Fibroblast of mammary gland (primary cell): ENCODE data around the gene CROCC2.
A peak's percentile ranks its signal among the peaks of the same experiment; 100 is the strongest.

Experiments
- DNase-seq: peaks from one replicate; pipeline ENCODE4 v3.0.0-alpha.2; 2010; ENCODE audit warnings: low read depth
- H3K4me3 ChIP-seq: 2 replicates; pipeline ENCODE4 v1.5.1; 2011; ENCODE audit warnings: low read depth, mild to moderate bottlenecking, low read length, moderate library complexity; ENCODE audit not compliant: control insufficient read depth
- CTCF ChIP-seq: conservative IDR thresholded peaks from 2 replicates; pipeline ENCODE4 v1.5.1; 2011; ENCODE audit warnings: low read depth, low read length, inconsistent platforms; ENCODE audit not compliant: control insufficient read depth, insufficient read depth

The CROCC2 gene

GRCh38 chr2:240946654-240947053, 40.5 kb downstream of the CROCC2 start:
- no peak for TF ChIP-seq CTCF
- peak; percentile 18 for DNase-seq

GRCh38 chr2:240947176-240947575, 41.0 kb downstream of the CROCC2 start:
- no peak overlapping the region for H3K4me3 ChIP-seq
- no peak for DNase-seq
- no peak for TF ChIP-seq CTCF

More at GRCh38 chr2:240946654-240947053, 40.5 kb downstream of the CROCC2 start:
- H3K4me3 ChIP-seq: no peak overlapping the region

- H3K4me3 ChIP-seq: no peak overlapping the region
- no peak for DNase-seq
- TF ChIP-seq CTCF: no peak
Measured at GRCh38 chr2:240947607-240948006, 41.5 kb downstream of the CROCC2 start.

DNA sequence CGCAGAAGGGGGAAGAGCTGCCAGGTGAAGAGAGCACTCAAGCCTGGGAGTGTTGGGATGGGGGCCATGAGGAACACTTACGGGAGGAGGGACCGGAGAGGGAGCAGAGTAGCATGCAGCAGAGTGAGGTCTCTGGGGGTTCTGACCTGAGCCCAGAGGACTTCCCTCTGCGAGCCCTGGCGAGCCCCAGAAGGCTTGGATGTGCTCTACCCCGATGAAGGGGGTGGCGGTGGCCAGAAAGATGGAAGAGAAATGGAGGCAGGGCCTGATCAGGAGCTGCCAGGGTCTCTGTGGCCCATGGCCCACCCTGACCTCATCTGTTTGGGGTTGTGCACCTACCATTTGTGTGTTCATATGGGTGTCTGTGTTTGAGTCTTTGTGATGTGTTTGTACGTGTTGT, 42.0 kb downstream of the CROCC2 start:
- DNase-seq: no peak
- no peak overlapping the region for H3K4me3 ChIP-seq
- TF ChIP-seq CTCF: no peak

- H3K4me3 ChIP-seq: no peak overlapping the region
- no peak for DNase-seq
- TF ChIP-seq CTCF: no peak
Measured at GRCh38 chr2:240948905-240949790, 43.0 kb downstream of the CROCC2 start.

- TF ChIP-seq CTCF: no peak
- DNase-seq: no peak
- no peak overlapping the region for H3K4me3 ChIP-seq
Measured at GRCh38 chr2:240949791-240950705, 43.9 kb downstream of the CROCC2 start.
